K562 (cell line): ENCODE measurements around the gene SURF4. TPM values are rescaled to one million over a fixed set of nuclear protein-coding genes. Genes with fewer than 3 reads are reported as not detected.

Source experiments
- ATAC-seq: fragments of 200-7000 bp; cut with Tn5 transposase; 3 replicates; pipeline ENCODE4 v1.9.1; 2020; ENCODE audit warnings: moderate library complexity
- BruUV-seq: library from RNA; stranded (reverse); fragments of 400-500 nt; replicated peaks from 2 replicates; lab custom pipeline; 2021; lab: Mats Ljungman, UMichigan
- CTCF ChIA-PET: fragments of 300-600 bp; formaldehyde crosslinking; extraction: SDS; loops from one replicate; lab custom pipeline; 2021; ENCODE audit warnings: low intra/inter-chr PET ratio; lab: Yijun Ruan, JAX
- POLR2A ChIA-PET: fragments of 300-600, 350-650 bp; sonication (Branson Sonifier 250); formaldehyde crosslinking; extraction: SDS; loops from one replicate; lab custom pipeline; 2021; ENCODE audit warnings: antibody characterized with exemption, inconsistent platforms; lab: Yijun Ruan, JAX
- DNase-seq, 4 experiments: peaks; one replicate each; pipeline versions ENCODE4 v3.0.0 to v3.0.0-alpha.2; 2011 to 2018; ENCODE audit warnings: low spot score in 3 of 4, mixed read lengths in 3 of 4; ENCODE audit errors: extremely low read depth in 1 of 4
- FAIRE-seq: peaks from 2 replicates; lab custom pipeline; 2011; peaks lifted over from hg19 to GRCh38; lab: Jason Lieb, UNC
- H2AFZ ChIP-seq: 2 replicates; pipeline ENCODE4 v1.6.0; 2011; ENCODE audit warnings: low read depth, low read length, control low read depth, inconsistent platforms
- H3K27ac ChIP-seq: fragments of 200-600 bp; 3 replicates; pipeline ENCODE4 v1.8.0; 2011; ENCODE audit warnings: low read depth, mild to moderate bottlenecking, control low read depth, inconsistent platforms, low read length, moderate library complexity, mixed read lengths; ENCODE audit errors: extremely low read depth
- H3K27me3 ChIP-seq, 2 experiments: fragments of 300-600 bp in 1 of 2; 2 replicates in 1 of 2; 3 replicates in 1 of 2; pipeline versions ENCODE4 v1.6.0 to v1.8.0; 2011; ENCODE audit warnings: inconsistent platforms in 2 of 2, low read length in 2 of 2, mild to moderate bottlenecking in 1 of 2, mixed read lengths in 1 of 2, moderate library complexity in 1 of 2; ENCODE audit not compliant: control insufficient read depth in 2 of 2, insufficient read depth in 2 of 2
- H3K36me3 ChIP-seq: fragments of 300-600 bp; 3 replicates; pipeline ENCODE4 v1.8.0; 2011; ENCODE audit warnings: mild to moderate bottlenecking, low read length, inconsistent platforms; ENCODE audit not compliant: control insufficient read depth, insufficient read depth
- H3K4me1 ChIP-seq, 2 experiments: fragments of 200-600 bp in 1 of 2; replicated peaks in 1 of 2; 2 replicates in 1 of 2; 3 replicates in 1 of 2; pipeline versions ENCODE4 v1.5.1 to v1.8.0; 2011; ENCODE audit warnings: inconsistent platforms in 2 of 2, low read length in 2 of 2, mild to moderate bottlenecking in 1 of 2, mixed read lengths in 1 of 2, moderate library complexity in 1 of 2; ENCODE audit not compliant: control insufficient read depth in 2 of 2, insufficient read depth in 2 of 2
- H3K4me2 ChIP-seq: 2 replicates; pipeline ENCODE4 v1.6.1; 2011; ENCODE audit warnings: low read length, control low read depth, inconsistent platforms, mixed read lengths; ENCODE audit not compliant: insufficient read depth
- H3K4me3 ChIP-seq: fragments of 200-600 bp; sonication (generic), shearing (Covaris generic); 2 replicates; pipeline ENCODE4 v1.5.1; 2016; ENCODE audit warnings: control low read depth, inconsistent platforms
- H3K79me2 ChIP-seq: fragments of 200-600 bp; 3 replicates; pipeline ENCODE4 v1.8.0; 2011; ENCODE audit warnings: low read length, inconsistent platforms; ENCODE audit not compliant: control insufficient read depth, insufficient read depth
- H3K9ac ChIP-seq, 2 experiments: 2 replicates each; pipeline versions ENCODE4 v1.6.0 to v1.6.1; 2011; ENCODE audit warnings: low read depth in 2 of 2, low read length in 2 of 2, control low read depth in 1 of 2, inconsistent platforms in 1 of 2, mild to moderate bottlenecking in 1 of 2, mixed read lengths in 1 of 2; ENCODE audit not compliant: insufficient read depth in 1 of 2
- H3K9me1 ChIP-seq: one replicate; pipeline ENCODE4 v1.6.0; 2011; ENCODE audit warnings: inconsistent platforms, mild to moderate bottlenecking, low read length, moderate library complexity; ENCODE audit not compliant: control insufficient read depth, insufficient read depth
- H3K9me3 ChIP-seq: replicated peaks from 2 replicates; pipeline ENCODE4 v1.5.1; 2011; ENCODE audit warnings: low read depth, low read length, inconsistent platforms; ENCODE audit not compliant: control insufficient read depth, insufficient read depth
- H4K20me1 ChIP-seq: replicated peaks from 2 replicates; pipeline ENCODE4 v1.6.1; 2011; ENCODE audit warnings: low read length, inconsistent platforms, mixed read lengths; ENCODE audit not compliant: control insufficient read depth, insufficient read depth
- BDP1 ChIP-seq: IDR thresholded peaks from 3 replicates; pipeline ENCODE4 v1.6.1; 2011; ENCODE audit not compliant: insufficient read length, insufficient read depth
- CBX1 ChIP-seq: sonication (generic); IDR thresholded peaks from 2 replicates; pipeline ENCODE4 v1.6.1; 2016; ENCODE audit warnings: antibody characterized with exemption, low read depth, mild to moderate bottlenecking
- CEBPG ChIP-seq, 3 experiments: fragments of 200-800 bp in 1 of 3; sonication (Bioruptor generic) in 1 of 3; sonication (generic) in 1 of 3; formaldehyde crosslinking in 1 of 3; IDR thresholded peaks in 2 of 3; conservative IDR thresholded peaks in 1 of 3; 2 replicates each; pipeline versions ENCODE4 v1.6.1 to v1.8.0; 2016 to 2022; ENCODE audit warnings: missing compliant biosample characterization in 2 of 3, missing genetic modification characterization in 2 of 3, mild to moderate bottlenecking in 1 of 3, missing genetic modification reagents in 1 of 3
- FUS ChIP-seq: fragments of 200-400 bp; formaldehyde crosslinking; optimal IDR thresholded peaks from 2 replicates; pipeline ENCODE3; 2017; ENCODE audit warnings: low read depth, low read length
- HNRNPK ChIP-seq: fragments of 200-400 bp; formaldehyde crosslinking; IDR thresholded peaks from one replicate; pipeline ENCODE4 v1.6.1; 2018; ENCODE audit warnings: mild to moderate bottlenecking, low read depth, low read length; ENCODE audit not compliant: poor library complexity, severe bottlenecking
- L3MBTL2 ChIP-seq: fragments of 450-650 bp; IDR thresholded peaks from 2 replicates; pipeline ENCODE4 v1.6.1; 2016; ENCODE audit warnings: mild to moderate bottlenecking, moderate library complexity
- PHF20 ChIP-seq: fragments of 450-650 bp; IDR thresholded peaks from 2 replicates; pipeline ENCODE4 v1.6.1; 2018; ENCODE audit not compliant: partially characterized antibody
- POU5F1 ChIP-seq: fragments of 150-350 bp; IDR thresholded peaks from 2 replicates; pipeline ENCODE4 v1.6.1; 2014; ENCODE audit warnings: borderline replicate concordance, low read length, low read depth, mild to moderate bottlenecking; ENCODE audit not compliant: partially characterized antibody
- PRPF4 ChIP-seq: fragments of 200-400 bp; formaldehyde crosslinking; IDR thresholded peaks from one replicate; pipeline ENCODE4 v1.6.1; 2017; ENCODE audit warnings: low read length, low read depth, mild to moderate bottlenecking; ENCODE audit not compliant: insufficient read depth, poor library complexity, severe bottlenecking
- SMARCC2 ChIP-seq: fragments of 450-650 bp; IDR thresholded peaks from 2 replicates; pipeline ENCODE4 v1.6.1; 2017; ENCODE audit warnings: antibody characterized with exemption, moderate library complexity, mild to moderate bottlenecking, low read depth
- SNRNP70 ChIP-seq: fragments of 200-400 bp; formaldehyde crosslinking; optimal IDR thresholded peaks from 2 replicates; pipeline ENCODE3; 2017; ENCODE audit warnings: low read depth, low read length
- TRIM24 ChIP-seq, 2 experiments: fragments of 450-650 bp; IDR thresholded peaks; 2 replicates each; pipeline ENCODE4 v1.6.1; 2016
- ZNF586 ChIP-seq: fragments of 450-650 bp; formaldehyde crosslinking; conservative IDR thresholded peaks from 2 replicates; pipeline ENCODE4 v1.4.0; 2020; ENCODE audit warnings: mild to moderate bottlenecking, moderate library complexity
- WGBS: fragments of 100-300 bp; shearing (Covaris generic); methylation state at CpG from one replicate; pipeline ENCODE4 v1.1.6; 2016; ENCODE audit warnings: low coverage, mixed read lengths; ENCODE audit not compliant: insufficient coverage; ENCODE audit errors: missing lambda C conversion rate; 5-methylcytosine and 5-hydroxymethylcytosine counted together
- in situ Hi-C: fragments of 300-500 bp; cut with MboI; formaldehyde crosslinking; loops from 4 replicates; pipeline ENCODE4 v1.15.0; 2018; ENCODE audit warnings: inconsistent platforms, mixed read lengths
- intact Hi-C: fragments of 100-400 bp; cut with micrococcal nuclease; formaldehyde crosslinking; loops from 2 replicates; pipeline ENCODE4 v1.14.2; 2022
- polyA plus RNA-seq, 8 experiments: library from polyadenylated mRNA; depleted of rRNA in 4 of 8; stranded (reverse) in 5 of 8; unstranded in 3 of 8; fragments of >200 nt; fragmentation: Nextera tagmentation in 2 of 8; fragmentation: Illumina TruSeq in 1 of 8; extraction: Ambion mirVana in 2 of 8; extraction: Trizol in 1 of 8; gene quantifications; 2 replicates each; pipeline versions ENCODE4 v1.2.1 to v1.2.3, GENCODE V29; 2011 to 2014; ENCODE audit warnings: inconsistent platforms in 1 of 8, missing spikeins in 1 of 8
- total RNA-seq, 7 experiments: library from RNA; depleted of rRNA in 6 of 7; stranded (reverse); fragments of >200 nt in 6 of 7; fragmentation: Illumina TruSeq in 2 of 7; extraction: Trizol in 2 of 7; gene quantifications; 2 replicates each; pipeline versions ENCODE4 v1.2.1 to v1.2.3, GENCODE V29; 2011 to 2021; ENCODE audit warnings: low replicate concordance in 1 of 7
- TF ChIP-seq, protein P1 (sequence below): fragments of 450-650 bp; IDR thresholded peaks from 2 replicates; pipeline ENCODE4 v1.6.1; 2018; ENCODE audit not compliant: partially characterized antibody
- TF ChIP-seq, protein P2 (sequence below), 2 experiments: IDR thresholded peaks; 2 replicates each; pipeline ENCODE4 v1.6.1; 2011; ENCODE audit warnings: borderline replicate concordance in 1 of 2, control low read depth in 1 of 2, low read depth in 1 of 2, low read length in 1 of 2, mild to moderate bottlenecking in 1 of 2, mixed read lengths in 1 of 2, moderate library complexity in 1 of 2; ENCODE audit not compliant: insufficient read depth in 1 of 2, insufficient read length in 1 of 2, poor library complexity in 1 of 2, severe bottlenecking in 1 of 2; ENCODE audit errors: extremely low read depth in 1 of 2

SURF4 gene
- total and polyA plus RNA-seq, 9 of the 15 experiments (the other 6 are each of a cell fraction or from before 2014, with no cell fraction given), result 8.4 to 176 (median 130) TPM

DNA sequence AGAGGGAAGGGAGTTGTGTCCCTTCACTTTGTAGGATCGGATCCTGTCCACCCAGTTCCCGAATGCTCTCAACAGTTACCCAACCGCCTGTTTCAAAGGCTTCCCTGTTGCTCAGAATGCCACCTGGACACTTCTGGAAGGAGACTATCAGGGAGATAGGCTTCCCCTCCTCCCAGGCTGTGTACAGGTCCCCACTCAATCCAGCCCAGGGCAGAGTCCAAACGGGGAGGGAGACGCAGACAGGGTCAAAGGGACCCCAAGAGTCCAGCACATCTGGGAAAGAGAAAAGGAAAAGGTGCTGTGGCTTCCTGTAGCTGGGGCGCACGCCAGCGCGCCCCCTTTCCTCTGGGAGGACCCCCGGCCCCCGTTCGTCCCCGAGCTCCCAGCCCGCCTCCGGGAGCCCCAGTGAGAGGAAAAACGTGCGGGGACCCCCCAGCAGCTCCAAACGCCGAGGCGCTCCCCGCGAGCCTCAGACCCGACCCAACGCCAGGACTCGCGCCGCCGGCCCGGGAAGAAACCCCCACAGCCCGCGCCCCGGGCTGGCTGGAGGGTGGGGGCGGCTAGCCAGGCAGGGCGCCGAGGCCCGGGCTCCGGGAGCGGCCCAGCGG, 640 bp downstream of the SURF4 start (continued):
- TF ChIP-seq SMARCC2, result no peak
- TF ChIP-seq PHF20, result no peak
- no peak for TF ChIP-seq CBX1
- TF ChIP-seq FUS, result no peak
- no peak for TF ChIP-seq POU5F1

DNA sequence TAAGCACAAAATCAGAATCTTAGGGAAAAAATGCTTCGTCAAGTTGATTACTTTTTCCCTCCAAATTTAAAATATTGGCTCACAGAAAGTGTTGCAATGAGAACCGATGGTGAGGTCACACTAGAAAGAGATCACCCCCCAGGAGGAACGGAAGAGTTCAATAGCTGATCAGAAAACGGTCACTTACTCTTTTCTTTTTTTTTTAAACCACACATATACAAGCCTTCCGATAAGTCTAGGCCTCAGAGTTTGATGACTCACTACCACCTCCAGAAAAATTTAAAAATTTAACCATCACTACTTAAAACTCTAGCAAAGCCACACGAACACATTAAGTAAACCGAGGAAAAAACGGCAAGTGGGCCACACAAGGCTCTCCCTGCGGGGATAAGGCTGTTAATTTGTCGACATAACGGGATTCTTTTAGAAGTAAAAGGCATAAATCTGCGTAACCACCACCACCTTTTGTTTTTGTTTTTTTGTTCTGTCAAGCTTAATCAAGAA, 1.2 kb downstream of the SURF4 start:
- H3K9me3 ChIP-seq, result no peaks in the 10 kb centered on the region
- ATAC-seq, result no peak
- in situ Hi-C loops, result no loop called here
- H3K4me1 ChIP-seq, result peaks cover 43 to 51% of the 10 kb centered on the region in 2 experiments; a peak in 4 of 5 replicates
- peaks cover 23% of the 10 kb centered on the region for H3K9me1 ChIP-seq
- 0% methylated on average over 12 of the region's 12 CpGs for WGBS
- no peaks in the 10 kb centered on the region for H3K27me3 ChIP-seq
- intact Hi-C loops, result no loop called here
- ChIA-PET POLR2A (interaction anchor here (0.5 to 8.5 kb wide), 9 partner anchors 10 to 627 kb away, joined by 3 to 109 read pairs (median 5); partner anchors contain the start of genes MED22, RPL7A, SURF1 and SURF2), CTCF (no interaction called here)
- peaks cover 70% of the 10 kb centered on the region for H3K79me2 ChIP-seq
- TSS peak; percentile 44 for BruUV-seq
- peak overlapping the region; percentile 88 for H3K4me2 ChIP-seq
- FAIRE-seq, result peak; percentile 69
- DNase-seq, result peak in 1 of 4 experiments; percentile 46
- H4K20me1 ChIP-seq, result peaks cover 41% of the 10 kb centered on the region
- H2AFZ ChIP-seq, result no peak overlapping the region
- peaks cover 45% of the 10 kb centered on the region for H3K36me3 ChIP-seq
- peak overlapping the region; percentile 87 for H3K4me3 ChIP-seq
- H3K9ac ChIP-seq, result peak overlapping the region; percentile 97
- H3K27ac ChIP-seq, result peak overlapping the region; percentile 97
- TF ChIP-seq CEBPG (CRISPR knock-in tag; IDR thresholded peaks at IDR 0.05) (peak; percentile 60; the same call in 1 of the 2 replicates), CEBPG (tag; conservative IDR thresholded peaks at IDR 0.05 in 1 of 2, IDR thresholded peaks at IDR 0.05 in 1 of 2) (peak in 1 of 2 experiments; percentile 69; a peak in 2 of 4 replicates), TRIM24 (IDR thresholded peaks at IDR 0.05) (no peak), L3MBTL2 (no peak), ZNF586 (CRISPR knock-in tag) (no peak), SNRNP70 (no peak), HNRNPK (no peak), BDP1 (no peak), PRPF4 (no peak)
- TF ChIP-seq, protein P1, sequence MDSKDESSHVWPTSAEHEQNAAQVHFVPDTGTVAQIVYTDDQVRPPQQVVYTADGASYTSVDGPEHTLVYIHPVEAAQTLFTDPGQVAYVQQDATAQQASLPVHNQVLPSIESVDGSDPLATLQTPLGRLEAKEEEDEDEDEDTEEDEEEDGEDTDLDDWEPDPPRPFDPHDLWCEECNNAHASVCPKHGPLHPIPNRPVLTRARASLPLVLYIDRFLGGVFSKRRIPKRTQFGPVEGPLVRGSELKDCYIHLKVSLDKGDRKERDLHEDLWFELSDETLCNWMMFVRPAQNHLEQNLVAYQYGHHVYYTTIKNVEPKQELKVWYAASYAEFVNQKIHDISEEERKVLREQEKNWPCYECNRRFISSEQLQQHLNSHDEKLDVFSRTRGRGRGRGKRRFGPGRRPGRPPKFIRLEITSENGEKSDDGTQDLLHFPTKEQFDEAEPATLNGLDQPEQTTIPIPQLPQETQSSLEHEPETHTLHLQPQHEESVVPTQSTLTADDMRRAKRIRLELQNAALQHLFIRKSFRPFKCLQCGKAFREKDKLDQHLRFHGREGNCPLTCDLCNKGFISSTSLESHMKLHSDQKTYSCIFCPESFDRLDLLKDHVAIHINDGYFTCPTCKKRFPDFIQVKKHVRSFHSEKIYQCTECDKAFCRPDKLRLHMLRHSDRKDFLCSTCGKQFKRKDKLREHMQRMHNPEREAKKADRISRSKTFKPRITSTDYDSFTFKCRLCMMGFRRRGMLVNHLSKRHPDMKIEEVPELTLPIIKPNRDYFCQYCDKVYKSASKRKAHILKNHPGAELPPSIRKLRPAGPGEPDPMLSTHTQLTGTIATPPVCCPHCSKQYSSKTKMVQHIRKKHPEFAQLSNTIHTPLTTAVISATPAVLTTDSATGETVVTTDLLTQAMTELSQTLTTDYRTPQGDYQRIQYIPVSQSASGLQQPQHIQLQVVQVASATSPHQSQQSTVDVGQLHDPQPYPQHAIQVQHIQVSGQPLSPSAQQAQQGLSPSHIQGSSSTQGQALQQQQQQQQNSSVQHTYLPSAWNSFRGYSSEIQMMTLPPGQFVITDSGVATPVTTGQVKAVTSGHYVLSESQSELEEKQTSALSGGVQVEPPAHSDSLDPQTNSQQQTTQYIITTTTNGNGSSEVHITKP, result no peak
- TF ChIP-seq, protein P2, sequence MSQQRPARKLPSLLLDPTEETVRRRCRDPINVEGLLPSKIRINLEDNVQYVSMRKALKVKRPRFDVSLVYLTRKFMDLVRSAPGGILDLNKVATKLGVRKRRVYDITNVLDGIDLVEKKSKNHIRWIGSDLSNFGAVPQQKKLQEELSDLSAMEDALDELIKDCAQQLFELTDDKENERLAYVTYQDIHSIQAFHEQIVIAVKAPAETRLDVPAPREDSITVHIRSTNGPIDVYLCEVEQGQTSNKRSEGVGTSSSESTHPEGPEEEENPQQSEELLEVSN (IDR thresholded peaks at IDR 0.05; ENCODE audit: borderline replicate concordance in 1 of 2, extremely low read depth in 1 of 2, insufficient read depth in 1 of 2, insufficient read length in 1 of 2, low read depth in 1 of 2, low read length in 1 of 2, poor library complexity in 1 of 2, severe bottlenecking in 1 of 2), result no peak
